Smooth muscle cell (in vitro differentiated cells): Measurements from ENCODE around the gene CD300E. TPM values are rescaled to one million over a fixed set of nuclear protein-coding genes. Genes with fewer than 3 reads are reported as not detected.

Experiments used
- DNase-seq: peaks from one replicate; lab custom pipeline; 2025; ENCODE audit not compliant: unreplicated experiment; lab: John Stamatoyannopoulos, UW
- H2AFZ ChIP-seq: fragments of 200-600 bp; sonication (generic); 2 replicates; pipeline ENCODE4 v1.6.0; 2016; ENCODE audit warnings: antibody characterized with exemption, low read depth, mild to moderate bottlenecking
- H3F3A ChIP-seq: fragments of 200-600 bp; sonication (generic); 2 replicates; pipeline ENCODE4 v1.6.0; 2017; ENCODE audit warnings: antibody characterized with exemption, low read depth
- H3K27ac ChIP-seq: fragments of 200-600 bp; sonication (generic); 2 replicates; pipeline ENCODE4 v1.5.1; 2016; ENCODE audit warnings: low read depth, mild to moderate bottlenecking
- H3K27me3 ChIP-seq: fragments of 200-600 bp; sonication (generic); 2 replicates; pipeline ENCODE4 v1.6.1; 2016; ENCODE audit warnings: low read depth, mild to moderate bottlenecking
- H3K36me3 ChIP-seq: fragments of 200-600 bp; sonication (generic); 2 replicates; pipeline ENCODE4 v1.5.1; 2016; ENCODE audit warnings: low read depth
- H3K4me1 ChIP-seq: fragments of 200-600 bp; sonication (generic); 2 replicates; pipeline ENCODE4 v1.5.1; 2016; ENCODE audit warnings: low read depth
- H3K4me2 ChIP-seq: fragments of 200-600 bp; sonication (generic); 2 replicates; pipeline ENCODE4 v1.6.0; 2016; ENCODE audit warnings: mild to moderate bottlenecking
- H3K4me3 ChIP-seq: fragments of 200-600 bp; sonication (generic); 2 replicates; pipeline ENCODE4 v1.5.1; 2016; ENCODE audit warnings: mild to moderate bottlenecking
- H3K79me2 ChIP-seq: fragments of 200-600 bp; sonication (generic); 2 replicates; pipeline ENCODE4 v1.6.0; 2016; ENCODE audit warnings: low read depth, mild to moderate bottlenecking
- H3K9ac ChIP-seq: fragments of 200-600 bp; sonication (generic); 2 replicates; pipeline ENCODE4 v1.6.0; 2016; ENCODE audit warnings: low read depth
- H3K9me3 ChIP-seq: fragments of 200-600 bp; sonication (generic); replicated peaks from 2 replicates; pipeline ENCODE4 v1.5.1; 2016; ENCODE audit warnings: low read depth
- H4K20me1 ChIP-seq: fragments of 200-600 bp; sonication (generic); 2 replicates; pipeline ENCODE4 v1.6.0; 2016; ENCODE audit warnings: low read depth
- WGBS: methylation state at CpG from one replicate; pipeline ENCODE4 v1.1.7; 2016; ENCODE audit warnings: low lambda C conversion rate; 5-methylcytosine and 5-hydroxymethylcytosine counted together
- polyA plus RNA-seq: library from polyadenylated mRNA; unstranded; fragments of >200 nt; fragmentation: Nextera tagmentation; extraction: Ambion mirVana; gene quantifications from 2 replicates; pipeline ENCODE4 v1.2.1, GENCODE V29; 2016
- total RNA-seq: library from RNA; depleted of rRNA; stranded (reverse); fragments of >200 nt; gene quantifications from 2 replicates; pipeline ENCODE4 v1.2.3, GENCODE V29; 2014
- TF ChIP-seq, protein P1 (sequence below): fragments of 200-600 bp; sonication (generic); IDR thresholded peaks from 2 replicates; pipeline ENCODE4 v1.5.1; 2017; ENCODE audit warnings: borderline replicate concordance, mild to moderate bottlenecking, antibody characterized with exemption; ENCODE audit not compliant: insufficient read depth, poor library complexity, severe bottlenecking

CD300E gene
- total and polyA plus RNA-seq, 2 experiments from 2014 or later, result not detected

GRCh38 chr17:74604761-74605160, 18.8 kb downstream of the CD300E start:
- H3F3A ChIP-seq, result no peaks in the 10 kb centered on the region
- H3K36me3 ChIP-seq, result no peaks in the 10 kb centered on the region
- peaks cover 2% of the 10 kb centered on the region for H3K27me3 ChIP-seq
- H3K4me3 ChIP-seq, result no peak overlapping the region
- no peaks in the 10 kb centered on the region for H3K4me1 ChIP-seq
- H4K20me1 ChIP-seq, result no peaks in the 10 kb centered on the region
- no peak overlapping the region for H3K9ac ChIP-seq
- WGBS, result 84% methylated on average over 10 of the region's 10 CpGs
- H3K9me3 ChIP-seq, result no peaks in the 10 kb centered on the region
- no peak overlapping the region for H2AFZ ChIP-seq
- TF ChIP-seq, protein P1, sequence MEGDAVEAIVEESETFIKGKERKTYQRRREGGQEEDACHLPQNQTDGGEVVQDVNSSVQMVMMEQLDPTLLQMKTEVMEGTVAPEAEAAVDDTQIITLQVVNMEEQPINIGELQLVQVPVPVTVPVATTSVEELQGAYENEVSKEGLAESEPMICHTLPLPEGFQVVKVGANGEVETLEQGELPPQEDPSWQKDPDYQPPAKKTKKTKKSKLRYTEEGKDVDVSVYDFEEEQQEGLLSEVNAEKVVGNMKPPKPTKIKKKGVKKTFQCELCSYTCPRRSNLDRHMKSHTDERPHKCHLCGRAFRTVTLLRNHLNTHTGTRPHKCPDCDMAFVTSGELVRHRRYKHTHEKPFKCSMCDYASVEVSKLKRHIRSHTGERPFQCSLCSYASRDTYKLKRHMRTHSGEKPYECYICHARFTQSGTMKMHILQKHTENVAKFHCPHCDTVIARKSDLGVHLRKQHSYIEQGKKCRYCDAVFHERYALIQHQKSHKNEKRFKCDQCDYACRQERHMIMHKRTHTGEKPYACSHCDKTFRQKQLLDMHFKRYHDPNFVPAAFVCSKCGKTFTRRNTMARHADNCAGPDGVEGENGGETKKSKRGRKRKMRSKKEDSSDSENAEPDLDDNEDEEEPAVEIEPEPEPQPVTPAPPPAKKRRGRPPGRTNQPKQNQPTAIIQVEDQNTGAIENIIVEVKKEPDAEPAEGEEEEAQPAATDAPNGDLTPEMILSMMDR, result no peak
- DNase-seq, result no peak
- no peak overlapping the region for H3K27ac ChIP-seq
- no peak overlapping the region for H3K4me2 ChIP-seq
- no peaks in the 10 kb centered on the region for H3K79me2 ChIP-seq

DNA sequence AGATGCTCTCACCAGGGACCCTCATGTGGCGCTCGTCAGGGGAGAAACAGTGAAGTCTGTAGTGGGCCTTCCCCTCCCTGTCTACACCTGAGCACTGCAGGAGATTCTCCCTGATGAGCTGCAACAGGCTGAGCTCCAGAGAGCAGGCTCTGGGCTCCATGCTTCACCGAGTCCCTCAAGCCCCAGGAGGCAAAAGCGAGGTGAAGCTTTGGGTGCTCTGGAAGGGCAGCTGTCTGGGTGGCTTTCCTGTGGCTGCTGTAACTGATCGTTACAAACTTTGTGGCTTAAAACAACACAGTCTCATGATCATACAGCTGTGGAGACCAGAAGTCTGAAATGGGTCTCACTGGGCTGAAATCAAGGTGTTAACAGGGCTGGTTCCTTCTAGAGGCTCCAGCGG, 19.3 kb downstream of the CD300E start:
- H3K4me2 ChIP-seq, result no peak overlapping the region
- H3K27ac ChIP-seq, result no peak overlapping the region
- H3K9me3 ChIP-seq, result no peaks in the 10 kb centered on the region
- H3F3A ChIP-seq, result no peaks in the 10 kb centered on the region
- H2AFZ ChIP-seq, result no peak overlapping the region
- H3K36me3 ChIP-seq, result no peaks in the 10 kb centered on the region
- TF ChIP-seq, protein P1, result no peak
- H4K20me1 ChIP-seq, result no peaks in the 10 kb centered on the region
- no peak overlapping the region for H3K4me3 ChIP-seq
- WGBS, result 100% methylated on average over 6 of the region's 6 CpGs
- H3K27me3 ChIP-seq, result no peaks in the 10 kb centered on the region
- no peaks in the 10 kb centered on the region for H3K4me1 ChIP-seq
- no peaks in the 10 kb centered on the region for H3K79me2 ChIP-seq
- H3K9ac ChIP-seq, result no peak overlapping the region
- no peak for DNase-seq

- no peak overlapping the region for H3K4me3 ChIP-seq
- no peaks in the 10 kb centered on the region for H3K27me3 ChIP-seq
- no peaks in the 10 kb centered on the region for H3K4me1 ChIP-seq
- H3K9ac ChIP-seq, result no peak overlapping the region
- H2AFZ ChIP-seq, result no peak overlapping the region
- TF ChIP-seq, protein P1, result no peak
- no peak for DNase-seq
- no peaks in the 10 kb centered on the region for H3K9me3 ChIP-seq
- H3K4me2 ChIP-seq, result no peak overlapping the region
- no peaks in the 10 kb centered on the region for H3K79me2 ChIP-seq
- no peaks in the 10 kb centered on the region for H4K20me1 ChIP-seq
- H3K27ac ChIP-seq, result no peak overlapping the region
- no peaks in the 10 kb centered on the region for H3K36me3 ChIP-seq
- no peaks in the 10 kb centered on the region for H3F3A ChIP-seq
- 96% methylated on average over 5 of the region's 5 CpGs for WGBS
These were observed 19.8 kb downstream of the CD300E start for GRCh38 chr17:74603746-74604145.

GRCh38 chr17:74603037-74603635, 20.4 kb downstream of the CD300E start:
- TF ChIP-seq, protein P1, result no peak
- Histone ChIP-seq H3K9me3 (no peaks in the 10 kb centered on the region), H3K36me3 (no peaks in the 10 kb centered on the region), H3K4me2 (no peak overlapping the region), H3K79me2 (no peaks in the 10 kb centered on the region), H4K20me1 (no peaks in the 10 kb centered on the region), H3K9ac (no peak overlapping the region), H2AFZ (no peak overlapping the region), H3K4me1 (no peaks in the 10 kb centered on the region), H3K4me3 (no peak overlapping the region), H3K27ac (no peak overlapping the region), H3K27me3 (no peaks in the 10 kb centered on the region), H3F3A (no peaks in the 10 kb centered on the region)
- WGBS, result 89% methylated on average over 6 of the region's 6 CpGs
- DNase-seq, result no peak
